H9 (cell line): ENCODE data around the gene ACOT13. TPM values are rescaled to one million over a fixed set of nuclear protein-coding genes. Genes with fewer than 3 reads are reported as not detected.

ENCODE experiments used
- DNase-seq: peaks from one replicate; pipeline ENCODE4 v3.0.0-alpha.2; 2017
- H2AFZ ChIP-seq: one replicate; pipeline ENCODE4 v1.6.1; 2013; ENCODE audit warnings: mild to moderate bottlenecking, low read length, control low read depth, moderate library complexity
- H2AK5ac ChIP-seq: 2 replicates; pipeline ENCODE4 v1.6.1; 2013; ENCODE audit warnings: low read length, control low read depth, mixed read lengths; ENCODE audit not compliant: insufficient read length
- H2BK120ac ChIP-seq: one replicate; pipeline ENCODE4 v1.6.1; 2013; ENCODE audit warnings: low read depth, mild to moderate bottlenecking, low read length, control low read depth, inconsistent platforms; ENCODE audit not compliant: poor library complexity, severe bottlenecking
- H2BK12ac ChIP-seq: 2 replicates; pipeline ENCODE4 v1.6.1; 2013; ENCODE audit warnings: low read length, control low read depth, mixed read lengths, low read depth; ENCODE audit not compliant: insufficient read length
- H2BK15ac ChIP-seq: 2 replicates; pipeline ENCODE4 v1.6.1; 2013; ENCODE audit warnings: low read depth, low read length, control low read depth
- H2BK20ac ChIP-seq: one replicate; pipeline ENCODE4 v1.6.1; 2013; ENCODE audit warnings: low read depth, mild to moderate bottlenecking, low read length, control low read depth, inconsistent platforms; ENCODE audit not compliant: poor library complexity, severe bottlenecking
- H2BK5ac ChIP-seq: 2 replicates; pipeline ENCODE4 v1.6.1; 2013; ENCODE audit warnings: low read length, control low read depth, mixed read lengths; ENCODE audit not compliant: insufficient read length
- H3K14ac ChIP-seq: 2 replicates; pipeline ENCODE4 v1.6.1; 2013; ENCODE audit warnings: low read length, control low read depth; ENCODE audit not compliant: insufficient read depth
- H3K18ac ChIP-seq: 2 replicates; pipeline ENCODE4 v1.6.1; 2013; ENCODE audit warnings: low read depth, mild to moderate bottlenecking, mixed read lengths, low read length, control low read depth; ENCODE audit not compliant: insufficient read length
- H3K23ac ChIP-seq: 2 replicates; pipeline ENCODE4 v1.6.1; 2013; ENCODE audit warnings: low read length, control low read depth, mixed read lengths, low read depth; ENCODE audit not compliant: insufficient read length
- H3K23me2 ChIP-seq: 2 replicates; pipeline ENCODE4 v1.6.1; 2013; ENCODE audit warnings: low read depth, mild to moderate bottlenecking, mixed read lengths, low read length, control low read depth; ENCODE audit not compliant: insufficient read length, poor library complexity, severe bottlenecking
- H3K27ac ChIP-seq: 2 replicates; pipeline ENCODE4 v1.5.1; 2013; ENCODE audit warnings: low read length, control low read depth, mixed read lengths, low read depth; ENCODE audit not compliant: insufficient read length
- H3K27me3 ChIP-seq: 2 replicates; pipeline ENCODE4 v1.6.1; 2013; ENCODE audit warnings: low read length, control low read depth, inconsistent platforms; ENCODE audit not compliant: insufficient read depth
- H3K4ac ChIP-seq: 2 replicates; pipeline ENCODE4 v1.6.1; 2013; ENCODE audit warnings: low read depth, mild to moderate bottlenecking, control low read depth, inconsistent platforms, low read length, moderate library complexity
- H3K4me1 ChIP-seq: 2 replicates; pipeline ENCODE4 v1.6.1; 2013; ENCODE audit warnings: low read length, control low read depth, inconsistent platforms; ENCODE audit not compliant: insufficient read depth
- H3K4me2 ChIP-seq: 2 replicates; pipeline ENCODE4 v1.6.1; 2013; ENCODE audit warnings: low read length, control low read depth, mixed read lengths; ENCODE audit not compliant: insufficient read length, insufficient read depth
- H3K56ac ChIP-seq: 2 replicates; pipeline ENCODE4 v1.6.1; 2013; ENCODE audit warnings: low read depth, mild to moderate bottlenecking, mixed read lengths, low read length, control low read depth; ENCODE audit not compliant: insufficient read length
- H3K79me1 ChIP-seq: 2 replicates; pipeline ENCODE4 v1.6.1; 2013; ENCODE audit warnings: low read depth, mild to moderate bottlenecking, moderate library complexity, low read length, control low read depth, inconsistent platforms; ENCODE audit not compliant: insufficient read depth, poor library complexity, severe bottlenecking
- H3K79me2 ChIP-seq: 2 replicates; pipeline ENCODE4 v1.6.1; 2013; ENCODE audit warnings: low read length, control low read depth, inconsistent platforms; ENCODE audit not compliant: insufficient read depth
- H3K9ac ChIP-seq: 2 replicates; pipeline ENCODE4 v1.6.1; 2013; ENCODE audit warnings: low read length, control low read depth, mixed read lengths; ENCODE audit not compliant: insufficient read length; ENCODE audit errors: extremely low read depth
- H3K9me3 ChIP-seq: one replicate; pipeline ENCODE4 v1.6.1; 2013; ENCODE audit warnings: low read depth, low read length, inconsistent platforms; ENCODE audit not compliant: control insufficient read depth
- H3T11ph ChIP-seq: one replicate; pipeline ENCODE4 v1.6.1; 2013; ENCODE audit warnings: mild to moderate bottlenecking, low read length, control low read depth, inconsistent platforms
- H4K20me1 ChIP-seq: one replicate; pipeline ENCODE4 v1.6.1; 2013; ENCODE audit not compliant: control insufficient read depth, insufficient read length, insufficient read depth
- H4K5ac ChIP-seq: 2 replicates; pipeline ENCODE4 v1.6.1; 2013; ENCODE audit warnings: low read depth, mild to moderate bottlenecking, mixed read lengths, low read length, control low read depth; ENCODE audit not compliant: insufficient read length
- H4K8ac ChIP-seq: replicated peaks from 2 replicates; pipeline ENCODE4 v1.6.1; 2013; ENCODE audit warnings: low read length, control low read depth, mixed read lengths, low read depth; ENCODE audit not compliant: insufficient read length
- H4K91ac ChIP-seq: 2 replicates; pipeline ENCODE4 v1.6.1; 2013; ENCODE audit warnings: low read depth, mild to moderate bottlenecking, moderate library complexity, mixed read lengths, low read length, control low read depth; ENCODE audit not compliant: insufficient read length
- H3K27ac Mint-ChIP-seq, 3 experiments: 2 replicates in 2 of 3; 3 replicates in 1 of 3; pipeline ENCODE4 v1.8.0; 2020 to 2021; ENCODE audit warnings: mixed read lengths in 3 of 3, mild to moderate bottlenecking in 1 of 3, moderate library complexity in 1 of 3
- H3K27me3 Mint-ChIP-seq: 2 replicates; pipeline ENCODE4 v1.8.0; 2021; ENCODE audit warnings: low read depth, mild to moderate bottlenecking, moderate library complexity, mixed read lengths
- H3K36me3 Mint-ChIP-seq, 3 experiments: 2 replicates in 2 of 3; 3 replicates in 1 of 3; pipeline ENCODE4 v1.8.0; 2020 to 2021; ENCODE audit warnings: low read depth in 3 of 3, mixed read lengths in 3 of 3; ENCODE audit not compliant: insufficient read depth in 1 of 3
- H3K4me1 Mint-ChIP-seq, 2 experiments: 2 replicates each; pipeline ENCODE4 v1.8.0; 2020; ENCODE audit warnings: mixed read lengths in 2 of 2
- H3K4me3 Mint-ChIP-seq, 2 experiments: 2 replicates in 1 of 2; 3 replicates in 1 of 2; pipeline ENCODE4 v1.8.0; 2020 to 2021; ENCODE audit warnings: mild to moderate bottlenecking in 2 of 2, mixed read lengths in 2 of 2, moderate library complexity in 1 of 2
- H3K9me3 Mint-ChIP-seq, 2 experiments: 2 replicates in 1 of 2; 3 replicates in 1 of 2; pipeline ENCODE4 v1.8.0; 2020; ENCODE audit warnings: mild to moderate bottlenecking in 2 of 2, mixed read lengths in 2 of 2, moderate library complexity in 1 of 2
- CTCF ChIP-seq: fragments of 200-600 bp; sonication (generic); conservative IDR thresholded peaks from 3 replicates; pipeline ENCODE4 v1.8.0; 2021; ENCODE audit warnings: antibody characterized with exemption, mild to moderate bottlenecking
- WGBS: extraction: QIAGEN DNeasy Blood & Tissue Kit; methylation state at CpG from one replicate; pipeline ENCODE4 v1.1.7; 2013; ENCODE audit warnings: missing lambda C conversion rate, low lambda C conversion rate, mixed read lengths; ENCODE audit not compliant: insufficient read length; ENCODE audit errors: extremely low coverage; 5-methylcytosine and 5-hydroxymethylcytosine counted together
- total RNA-seq: library from RNA; stranded (reverse); gene quantifications from 2 replicates; pipeline ENCODE4 v1.2.1, GENCODE V29; 2021

Gene ACOT13
- total RNA-seq, 1 experiment from 2014 or later = 38.0 TPM

DNA sequence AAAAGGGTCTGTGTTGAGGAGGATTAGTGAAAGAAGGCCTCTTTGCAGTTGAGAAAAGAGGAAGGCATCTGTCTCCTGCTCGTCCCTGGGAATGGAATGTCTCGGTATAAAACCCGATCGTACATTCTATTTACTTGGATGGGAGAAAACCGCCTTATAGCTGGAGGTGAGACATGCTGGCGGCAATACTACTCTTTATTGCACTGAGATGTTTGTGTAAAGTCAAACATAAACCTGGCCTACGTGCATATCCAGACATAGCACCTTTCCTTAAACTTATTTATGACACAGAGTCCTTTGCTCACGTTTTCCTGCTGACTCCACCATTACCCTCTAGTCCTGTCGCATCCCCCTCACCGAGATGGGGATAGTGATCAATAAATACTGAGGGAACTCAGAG lies 4.6 kb upstream of the ACOT13 start:
- peak overlapping the region in 2 of 3 experiments; percentile 33 to 76; a peak in 3 of 7 replicates for H3K27ac Mint-ChIP-seq
- H3T11ph ChIP-seq = no peak overlapping the region
- H4K20me1 ChIP-seq = no peaks in the 10 kb centered on the region
- no peak overlapping the region for H2AK5ac ChIP-seq
- H2BK5ac ChIP-seq = no peak overlapping the region
- no peaks in the 10 kb centered on the region for H3K27me3 ChIP-seq
- peaks cover 12% of the 10 kb centered on the region for H3K23me2 ChIP-seq
- no peak overlapping the region for H4K8ac ChIP-seq
- no peak overlapping the region for H4K91ac ChIP-seq
- no peaks in the 10 kb centered on the region for H3K79me1 ChIP-seq
- H3K9me3 Mint-ChIP-seq = peaks cover 0 to under 1% of the 10 kb centered on the region in 2 experiments; a peak in 1 of 5 replicates
- H3K9ac ChIP-seq = no peak overlapping the region
- H3K4me1 Mint-ChIP-seq = peaks cover 38 to 40% of the 10 kb centered on the region in 2 experiments
- H3K79me2 ChIP-seq = peaks cover 8% of the 10 kb centered on the region; the same call in 1 of the 2 replicates
- H3K4me1 ChIP-seq = peaks cover 6% of the 10 kb centered on the region; the same call in 1 of the 2 replicates
- H2AFZ ChIP-seq = no peak overlapping the region
- H3K18ac ChIP-seq = no peak overlapping the region
- no peak for DNase-seq
- H3K23ac ChIP-seq = no peak overlapping the region
- H3K9me3 ChIP-seq = no peaks in the 10 kb centered on the region
- H3K27me3 Mint-ChIP-seq = no peaks in the 10 kb centered on the region
- no peak overlapping the region for H2BK12ac ChIP-seq
- H3K36me3 Mint-ChIP-seq = peaks cover 26 to 53% (median 47%) of the 10 kb centered on the region in 3 experiments
- H2BK120ac ChIP-seq = no peak overlapping the region
- no peak overlapping the region for H2BK20ac ChIP-seq
- H3K56ac ChIP-seq = no peak overlapping the region
- H4K5ac ChIP-seq = no peak overlapping the region
- no peak overlapping the region for H3K14ac ChIP-seq
- no peak overlapping the region for H3K4me3 Mint-ChIP-seq
- no peak overlapping the region for H3K27ac ChIP-seq
- no peak for TF ChIP-seq CTCF
- H3K4ac ChIP-seq = no peak overlapping the region
- WGBS = no CpG with 5 or more reads among the region's 10 CpGs
- H3K4me2 ChIP-seq = no peak overlapping the region
- no peak overlapping the region for H2BK15ac ChIP-seq
